ENCODE data around the gene SPATA25.

DNA sequence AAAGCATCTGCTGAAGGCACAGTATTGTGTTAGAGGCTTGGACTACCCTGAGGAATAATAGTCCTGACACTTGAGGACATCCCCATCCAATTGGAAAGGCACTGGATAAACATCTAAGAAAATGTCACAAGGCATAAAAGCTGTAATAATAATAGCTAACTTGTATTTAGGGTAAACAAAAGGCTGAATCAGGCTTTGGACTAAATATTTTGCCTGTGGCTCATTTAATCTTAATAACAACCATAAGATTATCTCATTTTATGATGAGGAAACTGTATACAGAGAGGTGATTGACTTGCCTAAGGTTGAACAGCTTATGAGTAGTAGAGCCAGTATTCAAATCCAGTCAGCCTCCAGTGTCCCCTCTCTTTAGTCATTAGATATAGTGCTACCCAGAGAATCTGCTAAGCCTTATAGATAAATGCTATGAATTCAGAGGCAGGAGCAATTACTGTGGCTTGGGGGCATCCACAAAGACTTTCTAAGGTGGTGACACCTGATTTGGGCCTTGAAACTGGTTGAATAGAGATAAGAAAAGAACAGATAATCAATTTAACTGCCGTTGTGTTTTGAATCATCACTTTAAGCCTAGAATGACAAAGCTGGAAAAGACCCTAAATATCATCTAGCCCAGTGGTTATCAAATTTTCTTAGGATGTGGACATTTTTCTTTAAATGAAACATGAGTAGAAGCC is 13.9 kb downstream of the SPATA25 start:
- TF ChIP-seq, protein P1, sequence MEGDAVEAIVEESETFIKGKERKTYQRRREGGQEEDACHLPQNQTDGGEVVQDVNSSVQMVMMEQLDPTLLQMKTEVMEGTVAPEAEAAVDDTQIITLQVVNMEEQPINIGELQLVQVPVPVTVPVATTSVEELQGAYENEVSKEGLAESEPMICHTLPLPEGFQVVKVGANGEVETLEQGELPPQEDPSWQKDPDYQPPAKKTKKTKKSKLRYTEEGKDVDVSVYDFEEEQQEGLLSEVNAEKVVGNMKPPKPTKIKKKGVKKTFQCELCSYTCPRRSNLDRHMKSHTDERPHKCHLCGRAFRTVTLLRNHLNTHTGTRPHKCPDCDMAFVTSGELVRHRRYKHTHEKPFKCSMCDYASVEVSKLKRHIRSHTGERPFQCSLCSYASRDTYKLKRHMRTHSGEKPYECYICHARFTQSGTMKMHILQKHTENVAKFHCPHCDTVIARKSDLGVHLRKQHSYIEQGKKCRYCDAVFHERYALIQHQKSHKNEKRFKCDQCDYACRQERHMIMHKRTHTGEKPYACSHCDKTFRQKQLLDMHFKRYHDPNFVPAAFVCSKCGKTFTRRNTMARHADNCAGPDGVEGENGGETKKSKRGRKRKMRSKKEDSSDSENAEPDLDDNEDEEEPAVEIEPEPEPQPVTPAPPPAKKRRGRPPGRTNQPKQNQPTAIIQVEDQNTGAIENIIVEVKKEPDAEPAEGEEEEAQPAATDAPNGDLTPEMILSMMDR (conservative IDR thresholded peaks at IDR 0.05 in 1 of 2, IDR thresholded peaks at IDR 0.05 in 1 of 2; ENCODE audit: low read depth in 1 of 2, low read length in 2 of 2) = no peak
- no peak for TF ChIP-seq EZH2 (IDR thresholded peaks at IDR 0.05; ENCODE audit: low read length, missing control alignments)
